ENCODE data around the gene GPRIN1. TPM values are rescaled to one million over a fixed set of nuclear protein-coding genes. Genes with fewer than 3 reads are reported as not detected.

The GPRIN1 gene
- total RNA-seq, 2 donors from 2014 or later = 0.22 to 0.79 TPM

DNA sequence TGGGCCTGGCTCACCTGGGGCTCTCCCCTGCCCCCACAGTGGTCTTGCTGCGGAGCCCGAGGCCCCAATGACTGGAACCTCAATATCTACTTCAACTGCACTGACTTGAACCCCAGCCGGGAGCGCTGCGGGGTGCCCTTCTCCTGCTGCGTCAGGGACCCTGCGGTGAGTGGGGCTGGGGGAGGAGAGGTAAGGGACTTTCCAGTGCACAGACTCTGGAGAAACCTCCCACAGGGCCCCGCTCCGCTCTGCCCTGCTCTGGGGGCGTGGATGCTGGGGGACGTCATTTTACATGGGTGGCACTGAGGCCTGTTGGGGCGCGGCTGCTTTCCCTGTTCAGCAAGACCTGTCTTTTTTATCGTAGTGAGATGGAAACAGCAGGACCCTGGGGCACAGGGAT is 44.9 kb upstream of the GPRIN1 start:
- Histone ChIP-seq H3K9me3 (no peaks in the 10 kb centered on the region), H3K27me3 (no peaks in the 10 kb centered on the region), H3K36me3 (peaks cover 24% of the 10 kb centered on the region), H3K27ac (no peak overlapping the region), H3K4me1 (peaks cover 0 to 9% of the 10 kb centered on the region in 2 donors), H3K4me3 (no peak overlapping the region)
- no peak for DNase-seq (ENCODE audit: low spot score)
- TF ChIP-seq, protein P1, sequence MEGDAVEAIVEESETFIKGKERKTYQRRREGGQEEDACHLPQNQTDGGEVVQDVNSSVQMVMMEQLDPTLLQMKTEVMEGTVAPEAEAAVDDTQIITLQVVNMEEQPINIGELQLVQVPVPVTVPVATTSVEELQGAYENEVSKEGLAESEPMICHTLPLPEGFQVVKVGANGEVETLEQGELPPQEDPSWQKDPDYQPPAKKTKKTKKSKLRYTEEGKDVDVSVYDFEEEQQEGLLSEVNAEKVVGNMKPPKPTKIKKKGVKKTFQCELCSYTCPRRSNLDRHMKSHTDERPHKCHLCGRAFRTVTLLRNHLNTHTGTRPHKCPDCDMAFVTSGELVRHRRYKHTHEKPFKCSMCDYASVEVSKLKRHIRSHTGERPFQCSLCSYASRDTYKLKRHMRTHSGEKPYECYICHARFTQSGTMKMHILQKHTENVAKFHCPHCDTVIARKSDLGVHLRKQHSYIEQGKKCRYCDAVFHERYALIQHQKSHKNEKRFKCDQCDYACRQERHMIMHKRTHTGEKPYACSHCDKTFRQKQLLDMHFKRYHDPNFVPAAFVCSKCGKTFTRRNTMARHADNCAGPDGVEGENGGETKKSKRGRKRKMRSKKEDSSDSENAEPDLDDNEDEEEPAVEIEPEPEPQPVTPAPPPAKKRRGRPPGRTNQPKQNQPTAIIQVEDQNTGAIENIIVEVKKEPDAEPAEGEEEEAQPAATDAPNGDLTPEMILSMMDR (IDR thresholded peaks at IDR 0.05) = no peak

DNA sequence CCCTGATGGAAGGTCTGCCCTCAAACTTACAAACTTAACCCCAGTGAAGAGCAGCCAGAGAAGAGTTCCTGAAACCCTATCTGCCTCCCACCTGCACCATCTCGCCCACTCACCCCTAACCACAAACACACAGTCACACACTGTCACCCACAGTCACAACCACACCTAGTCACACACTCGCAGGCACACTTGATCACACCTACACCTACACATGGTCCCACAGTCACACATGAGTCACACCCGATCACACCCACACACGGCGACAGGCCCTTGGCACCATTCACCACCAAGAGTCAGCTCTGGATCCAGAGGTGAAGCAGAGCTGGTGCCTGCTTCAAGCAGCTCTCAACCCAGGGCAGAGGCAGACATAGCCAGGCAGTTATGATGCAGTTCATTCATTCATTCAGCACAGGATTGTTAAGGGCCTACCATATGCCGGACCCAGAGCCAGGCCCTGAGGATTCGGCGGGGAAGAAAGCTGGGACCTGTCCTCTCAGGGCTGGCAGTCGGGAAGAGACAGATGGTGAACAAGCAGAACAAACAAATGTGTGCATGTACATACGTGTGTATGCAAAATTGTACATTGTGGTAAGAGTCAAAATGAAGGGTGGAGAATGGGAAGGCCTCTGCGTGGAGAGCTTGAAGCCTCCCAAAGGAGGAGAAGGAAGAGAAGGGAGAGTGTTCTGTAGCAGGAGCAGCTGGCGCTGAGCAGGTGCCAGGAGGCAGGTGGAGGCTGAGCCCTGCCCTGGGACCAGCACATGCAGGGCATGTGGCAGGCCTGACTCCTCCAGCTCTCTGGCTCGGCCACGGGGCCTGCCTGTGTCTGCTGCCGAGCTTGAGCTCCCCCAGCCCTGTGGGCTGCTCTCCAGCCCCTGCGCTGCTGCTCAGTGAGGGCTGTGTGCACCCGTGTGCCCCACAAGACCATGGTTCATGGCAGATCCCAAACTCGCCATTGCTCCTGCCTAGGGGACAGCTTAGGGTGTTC is 43.7 kb upstream of the GPRIN1 start:
- Histone ChIP-seq H3K27ac (no peak overlapping the region), H3K9me3 (no peaks in the 10 kb centered on the region), H3K4me1 (peaks cover 0 to 11% of the 10 kb centered on the region in 2 donors), H3K4me3 (no peak overlapping the region), H3K27me3 (no peaks in the 10 kb centered on the region), H3K36me3 (peaks cover 24% of the 10 kb centered on the region)
- TF ChIP-seq, protein P1 (IDR thresholded peaks at IDR 0.05) = no peak
- DNase-seq (ENCODE audit: low spot score) = no peak

DNA sequence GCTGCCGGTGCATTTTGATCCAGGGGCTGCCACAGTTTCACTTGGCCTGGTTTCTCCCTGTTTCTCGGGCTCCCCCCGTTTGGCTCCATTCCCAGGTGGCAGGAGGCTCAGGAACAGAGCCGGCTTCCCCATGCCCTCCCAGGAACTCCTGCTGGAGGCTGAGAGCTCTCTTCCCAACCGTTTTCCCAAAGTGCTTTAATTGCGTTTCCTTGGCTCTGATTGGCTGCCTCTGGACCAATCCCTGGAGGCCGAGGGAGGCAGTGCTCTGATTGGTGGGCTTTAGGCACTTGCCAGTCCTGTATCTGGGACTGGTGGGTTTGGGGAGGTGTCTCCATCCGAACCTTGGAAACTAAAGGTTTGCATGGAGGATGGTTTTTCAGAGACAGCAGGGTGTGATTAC is 42.2 kb upstream of the GPRIN1 start:
- no peak overlapping the region for H3K27ac ChIP-seq
- H3K9me3 ChIP-seq = no peaks in the 10 kb centered on the region
- TF ChIP-seq, protein P1 (IDR thresholded peaks at IDR 0.05) = no peak
- peaks cover 0 to 16% of the 10 kb centered on the region in 2 donors for H3K4me1 ChIP-seq
- H3K36me3 ChIP-seq = peaks cover 23% of the 10 kb centered on the region
- no peaks in the 10 kb centered on the region for H3K27me3 ChIP-seq
- H3K4me3 ChIP-seq = no peak overlapping the region
- DNase-seq (ENCODE audit: low spot score) = no peak

DNA sequence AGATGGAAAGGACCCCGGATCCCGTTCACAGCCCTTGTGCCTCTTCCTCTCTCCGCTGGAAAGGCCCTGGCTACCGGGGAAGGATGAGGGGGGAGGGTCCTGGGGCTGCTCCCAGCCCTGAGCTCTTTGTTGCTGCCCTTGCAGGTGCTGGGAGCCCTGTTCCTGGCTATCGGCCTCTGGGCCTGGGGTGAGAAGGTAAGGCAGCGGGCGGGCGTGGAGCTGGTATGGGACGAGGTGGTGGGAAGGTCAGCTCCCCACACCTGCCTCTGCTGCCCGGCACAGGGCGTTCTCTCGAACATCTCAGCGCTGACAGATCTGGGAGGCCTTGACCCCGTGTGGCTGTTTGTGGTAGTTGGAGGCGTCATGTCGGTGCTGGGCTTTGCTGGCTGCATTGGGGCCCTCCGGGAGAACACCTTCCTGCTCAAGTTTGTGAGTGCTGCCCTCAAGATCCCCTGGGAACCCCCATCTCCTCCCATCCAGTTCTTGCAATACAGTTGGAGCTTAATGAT is 41.6 kb upstream of the GPRIN1 start:
- H3K27ac ChIP-seq = no peak overlapping the region
- H3K36me3 ChIP-seq = peaks cover 17% of the 10 kb centered on the region
- H3K9me3 ChIP-seq = no peaks in the 10 kb centered on the region
- H3K4me3 ChIP-seq = no peak overlapping the region
- H3K4me1 ChIP-seq = peaks cover 0 to 20% of the 10 kb centered on the region in 2 donors
- no peaks in the 10 kb centered on the region for H3K27me3 ChIP-seq
- TF ChIP-seq, protein P1 (IDR thresholded peaks at IDR 0.05) = no peak
- no peak for DNase-seq (ENCODE audit: low spot score)

DNA sequence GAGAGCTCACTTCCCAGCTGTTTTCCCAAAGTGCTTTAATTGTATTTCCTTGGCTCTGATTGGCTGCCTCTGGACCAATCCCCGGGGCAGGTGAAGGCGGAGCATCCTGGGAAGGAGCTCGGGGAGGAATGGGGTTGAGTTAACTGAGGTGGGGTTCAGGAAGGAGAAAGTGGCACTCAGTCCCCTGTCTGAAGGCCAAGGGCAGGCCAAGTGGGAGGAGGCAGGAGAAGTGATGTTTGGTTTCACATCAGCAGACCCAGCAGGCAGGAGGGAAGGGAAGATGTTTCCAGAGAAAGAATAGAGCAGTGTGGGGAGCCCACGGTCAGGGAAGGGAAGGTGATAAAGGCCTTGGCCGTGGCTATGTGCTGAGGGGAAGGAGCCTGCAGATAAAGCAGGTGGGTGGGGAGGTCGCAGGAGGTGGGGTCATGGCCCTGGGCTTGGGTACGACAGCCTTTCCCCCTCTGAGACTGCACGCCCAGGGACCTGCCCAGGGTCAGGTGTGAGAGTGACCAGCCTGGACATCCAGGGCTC is 40.5 kb upstream of the GPRIN1 start:
- TF ChIP-seq, protein P1 (IDR thresholded peaks at IDR 0.05) = no peak
- Histone ChIP-seq H3K36me3 (peaks cover 17% of the 10 kb centered on the region), H3K27me3 (no peaks in the 10 kb centered on the region), H3K27ac (no peak overlapping the region), H3K4me1 (peaks cover 0 to 21% of the 10 kb centered on the region in 2 donors), H3K4me3 (no peak overlapping the region), H3K9me3 (no peaks in the 10 kb centered on the region)
- DNase-seq (ENCODE audit: low spot score) = no peak
